GM18909 (cell line): ENCODE results near the gene SSPN.

Experiments used
- ATAC-seq: cut with Tn5 transposase; IDR thresholded peaks from one replicate; pipeline ENCODE4 v1.9.1; 2021; ENCODE audit warnings: mild to moderate bottlenecking; ENCODE audit not compliant: unreplicated experiment, poor library complexity

Gene SSPN, protein sequence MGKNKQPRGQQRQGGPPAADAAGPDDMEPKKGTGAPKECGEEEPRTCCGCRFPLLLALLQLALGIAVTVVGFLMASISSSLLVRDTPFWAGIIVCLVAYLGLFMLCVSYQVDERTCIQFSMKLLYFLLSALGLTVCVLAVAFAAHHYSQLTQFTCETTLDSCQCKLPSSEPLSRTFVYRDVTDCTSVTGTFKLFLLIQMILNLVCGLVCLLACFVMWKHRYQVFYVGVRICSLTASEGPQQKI

GRCh38 chr12:26195250-26195640, at the start of gene SSPN:
SSPN (plus strand) TSS chr12:26195573; CDS start chr12:26195673, 100 bp downstream.
- ATAC-seq: peak; percentile 36

GRCh38 chr12:26148291-26148690, 47.1 kb upstream of the SSPN start:
- no peak for ATAC-seq

- ATAC-seq: no peak
These were observed 45.3 kb upstream of the SSPN start for GRCh38 chr12:26149968-26150500.

DNA sequence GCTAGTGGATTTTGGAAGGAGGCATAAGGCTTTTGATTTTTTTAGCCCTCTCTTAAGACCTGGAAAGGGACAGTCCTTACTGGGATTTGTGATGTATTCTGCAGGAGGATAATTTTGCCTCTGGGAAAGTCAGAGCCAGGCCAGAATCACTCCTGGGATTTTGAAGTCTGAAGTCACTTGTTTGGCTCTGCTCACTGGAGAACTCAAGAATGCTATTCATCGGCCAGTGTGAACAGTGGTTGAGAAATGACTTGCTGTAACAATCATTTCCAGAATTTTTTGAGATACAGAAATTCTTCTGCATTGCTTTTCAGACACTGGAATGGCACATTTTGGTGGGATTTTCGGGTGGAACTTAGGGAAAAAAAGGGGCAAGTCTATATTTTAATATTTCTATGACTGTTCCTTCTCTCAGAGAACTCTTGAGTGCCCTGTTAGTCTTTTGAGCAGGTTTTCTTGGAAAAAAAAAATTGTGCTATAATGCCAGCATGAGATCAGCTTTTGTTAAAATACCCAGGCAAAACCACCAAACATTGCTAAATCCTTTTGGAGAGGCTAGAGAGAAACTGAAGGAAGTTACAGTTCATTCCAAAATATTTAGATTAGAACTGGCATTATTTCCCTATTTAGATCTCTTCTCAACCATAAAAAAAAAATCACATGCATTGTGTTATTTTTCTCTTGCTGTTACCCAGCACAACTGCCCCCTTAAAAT, 44.5 kb upstream of the SSPN start:
- no peak for ATAC-seq

DNA sequence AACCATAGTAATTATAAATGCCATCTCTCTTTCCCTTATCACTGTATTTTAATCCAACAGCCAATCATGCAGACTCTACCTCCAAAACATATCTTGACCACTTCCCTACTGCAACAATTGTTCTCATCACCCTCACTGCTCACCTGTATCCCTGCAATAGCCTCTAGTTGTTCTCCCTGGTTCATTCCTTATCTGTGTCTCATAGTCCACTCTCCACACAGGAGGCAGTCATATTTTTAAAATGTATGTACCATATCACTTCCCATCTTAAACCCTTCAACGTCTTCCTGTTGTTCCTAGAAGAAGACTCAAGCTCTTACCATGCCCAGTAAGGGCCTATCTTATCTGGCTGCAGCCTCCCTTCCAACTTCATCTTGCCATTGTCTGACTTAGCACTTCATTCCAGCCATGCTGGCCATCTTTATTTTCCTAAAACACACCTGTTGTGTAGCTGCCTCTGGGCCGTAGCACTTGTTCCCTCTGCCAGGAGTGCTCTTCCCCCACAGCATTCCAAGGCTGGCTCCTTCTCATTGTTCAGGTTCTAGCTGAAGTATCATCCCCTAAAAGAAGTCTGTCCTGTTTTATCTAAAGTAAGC, 42.8 kb upstream of the SSPN start:
- ATAC-seq: no peak

- ATAC-seq: no peak
These were observed 41.8 kb upstream of the SSPN start for GRCh38 chr12:26153421-26154154.

- peak; percentile 88 for ATAC-seq
These were observed 39.0 kb upstream of the SSPN start for GRCh38 chr12:26156201-26156871.

DNA sequence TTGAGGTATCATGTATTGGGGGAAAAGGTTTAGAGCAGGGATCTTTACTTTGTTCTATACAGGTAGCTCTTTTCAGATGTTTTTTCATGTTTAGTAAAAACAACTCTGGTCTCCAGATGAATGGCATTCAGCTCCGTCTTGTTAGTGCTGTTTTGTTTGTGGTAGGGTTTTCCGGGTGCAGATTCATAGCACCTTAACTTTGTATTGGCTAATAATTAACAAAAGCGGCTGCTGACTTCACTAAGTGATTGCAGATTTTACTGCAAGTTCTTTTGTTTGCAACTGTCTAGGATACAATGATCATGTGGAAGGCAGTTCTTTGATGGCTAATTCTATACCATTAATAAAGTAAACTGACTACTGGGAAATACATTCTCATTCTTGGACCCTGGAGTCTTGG, 38.4 kb upstream of the SSPN start:
- peak; percentile 25 for ATAC-seq

DNA sequence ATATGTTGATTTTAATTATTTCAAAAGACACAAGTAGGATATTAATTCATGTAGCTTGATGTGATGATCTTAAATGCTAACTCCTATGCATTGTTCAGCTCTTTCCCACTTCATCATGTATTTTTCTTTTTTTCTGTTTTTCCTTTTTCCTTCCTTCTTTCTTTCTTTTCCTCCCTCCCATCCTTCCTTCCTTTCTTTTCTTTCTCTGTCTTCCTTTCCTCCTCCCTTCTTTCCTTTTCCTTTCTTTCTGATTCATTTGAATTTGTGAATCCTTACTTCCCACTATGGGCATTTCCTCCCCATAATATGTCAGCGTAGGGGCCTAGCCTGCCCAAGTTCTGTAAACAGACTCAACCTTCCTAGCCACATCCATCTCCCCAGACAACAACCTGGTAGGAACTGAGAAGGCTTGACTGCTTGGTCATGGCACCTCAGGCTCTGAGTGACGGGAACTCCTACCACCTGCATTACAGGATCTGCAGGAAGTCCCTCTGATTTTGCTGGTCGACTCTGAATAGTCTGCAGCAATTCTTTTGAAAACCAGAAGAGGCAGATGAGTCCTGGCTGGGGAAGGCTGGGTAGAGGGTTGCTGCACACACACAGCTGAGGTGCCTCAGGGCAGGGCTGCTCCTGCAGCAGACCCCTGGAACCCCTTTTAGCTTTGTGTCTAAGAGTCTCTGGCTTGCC, 37.2 kb upstream of the SSPN start:
- peak; percentile 30 for ATAC-seq

GRCh38 chr12:26162174-26162573, 33.2 kb upstream of the SSPN start:
- no peak for ATAC-seq

GRCh38 chr12:26162905-26163304, 32.5 kb upstream of the SSPN start:
- ATAC-seq: peak; percentile 73

DNA sequence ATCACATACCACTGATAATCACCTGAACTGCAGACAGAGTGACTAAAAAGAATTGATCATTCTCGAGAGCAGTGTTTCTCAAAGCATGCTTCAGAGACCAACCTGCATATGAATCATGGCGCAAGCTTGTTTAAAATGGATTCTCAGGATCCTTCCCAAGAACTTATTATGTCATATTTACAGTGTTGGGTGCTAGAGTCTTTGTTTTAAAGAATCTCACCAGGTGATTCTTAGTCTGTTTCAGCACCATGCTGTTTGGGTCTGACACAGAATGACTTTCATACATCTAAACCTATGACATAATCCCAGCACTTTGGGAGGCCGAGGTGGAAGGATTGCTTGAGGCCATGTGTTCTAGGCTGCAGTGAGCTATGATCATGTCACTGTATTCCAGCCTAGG, 31.3 kb upstream of the SSPN start:
- ATAC-seq: no peak

DNA sequence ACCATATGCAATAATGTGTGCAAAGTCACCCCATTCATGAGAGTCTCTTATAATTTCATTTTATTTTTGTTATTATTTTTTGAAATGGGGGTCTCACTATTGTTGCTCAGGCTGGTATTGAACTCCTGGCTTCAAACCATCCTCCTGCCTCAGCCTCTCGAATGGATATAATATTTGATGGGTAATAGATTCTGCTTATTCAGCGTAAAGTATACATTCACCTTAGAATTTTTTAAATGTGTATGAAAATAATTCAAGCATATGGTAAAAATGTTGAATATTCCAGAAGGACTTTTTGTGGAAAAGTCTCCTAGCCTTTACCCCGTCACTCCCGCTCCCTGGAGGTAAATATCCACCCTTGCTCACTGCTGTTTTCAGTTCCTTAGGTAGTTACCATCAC, 23.4 kb upstream of the SSPN start:
- no peak for ATAC-seq

DNA sequence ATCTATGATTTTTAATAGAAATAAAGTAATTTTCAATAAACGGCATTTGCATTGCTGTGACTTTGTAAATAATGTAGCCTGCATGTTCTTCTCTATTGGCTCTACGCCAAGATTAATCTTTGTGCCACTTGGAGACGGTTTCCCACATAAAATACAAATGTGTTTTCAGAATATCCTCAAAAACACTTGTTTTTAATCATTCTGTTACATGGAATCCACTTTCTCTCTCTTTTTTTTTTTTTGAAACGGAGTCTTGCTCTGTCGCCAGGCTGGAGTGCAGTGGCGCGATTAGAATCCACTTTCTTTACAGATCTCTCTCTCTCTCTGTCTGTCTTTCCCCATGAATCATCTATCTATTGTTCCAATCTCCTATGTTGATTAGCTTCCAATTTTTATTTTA, 22.8 kb upstream of the SSPN start:
- no peak for ATAC-seq

DNA sequence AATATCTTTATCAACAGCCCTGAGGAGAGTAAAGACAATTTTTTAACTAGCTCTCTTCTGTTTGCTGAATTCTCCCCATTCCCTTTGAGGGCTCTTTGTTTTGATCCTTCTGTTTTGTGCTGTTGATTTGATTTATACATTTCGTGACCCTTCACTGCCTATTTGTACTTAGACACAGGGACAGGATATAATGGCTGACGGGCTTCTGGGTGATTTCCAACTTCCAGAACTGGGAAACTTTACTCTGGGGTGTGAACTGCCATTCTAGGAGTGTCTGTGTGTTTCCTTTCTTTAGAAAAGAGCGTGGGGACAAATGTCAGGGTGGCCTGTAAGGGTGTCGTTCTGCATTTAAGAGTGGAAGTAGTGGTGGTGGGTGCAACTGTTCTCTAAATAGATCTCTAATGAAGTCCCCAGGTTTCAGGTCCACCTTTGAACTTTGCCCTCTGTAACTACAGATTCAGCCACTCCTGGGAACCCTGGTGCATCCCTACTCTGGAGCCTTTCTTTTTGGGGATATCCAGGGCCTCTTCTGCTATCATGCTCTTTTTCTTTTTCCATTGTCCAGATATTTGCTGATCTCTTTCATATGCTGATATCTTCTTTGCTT, 22.3 kb upstream of the SSPN start:
- ATAC-seq: no peak

- no peak for ATAC-seq
These were observed 18.6 kb upstream of the SSPN start for GRCh38 chr12:26176725-26177124.

GRCh38 chr12:26177283-26177682, 18.1 kb upstream of the SSPN start:
- no peak for ATAC-seq

DNA sequence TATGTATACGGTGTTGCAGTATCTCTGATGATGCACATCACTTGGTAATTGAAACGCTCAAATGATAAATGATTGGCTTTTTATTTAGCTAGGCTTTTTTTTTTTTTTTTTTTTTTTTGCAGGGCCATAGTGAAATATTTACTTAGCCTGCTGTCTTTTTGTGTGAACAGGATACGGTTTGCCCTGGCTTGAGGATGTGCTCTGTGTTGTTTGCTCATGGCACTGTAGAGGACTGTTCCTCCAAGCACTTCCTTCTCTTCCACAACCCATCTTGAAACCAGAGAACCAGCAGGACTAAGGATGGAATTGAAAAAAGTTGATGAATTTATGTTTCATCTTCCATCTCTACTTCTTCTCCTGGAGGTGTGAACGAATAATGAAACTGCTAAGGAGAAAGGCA, 15.5 kb upstream of the SSPN start:
- ATAC-seq: no peak

DNA sequence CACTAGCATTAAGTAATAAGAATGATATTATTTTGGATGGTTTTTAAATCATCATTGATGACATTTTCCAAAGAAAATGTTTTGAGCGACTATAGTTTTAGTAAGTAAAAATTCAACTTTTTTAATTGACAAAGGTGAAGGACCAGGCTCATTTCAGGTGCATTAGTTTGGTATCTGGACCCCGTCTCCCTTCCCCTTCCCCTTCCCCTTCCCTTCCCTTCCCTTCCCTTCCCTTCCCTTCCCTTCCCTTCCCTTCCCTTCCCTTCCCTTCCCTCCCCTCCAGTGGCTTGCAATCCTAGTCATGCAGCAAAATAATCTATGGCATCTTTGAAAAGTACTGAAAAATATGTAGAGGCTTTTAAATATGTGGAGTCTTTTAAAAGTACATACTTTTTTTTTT, 13.0 kb upstream of the SSPN start:
- no peak for ATAC-seq
